Upper lobe of left lung (tissue), 6 donors: Measurements from ENCODE around the gene SEMA5A. TPM values are rescaled to one million over a fixed set of nuclear protein-coding genes. Genes with fewer than 3 reads are reported as not detected.

Experiments used
- ATAC-seq, 2 donors: fragments of 200-7000 bp; cut with Tn5 transposase; one replicate each; pipeline ENCODE4 v1.9.1; 2022; ENCODE audit warnings: mild to moderate bottlenecking in 2 of 2, moderate library complexity in 2 of 2; ENCODE audit not compliant: low FRiP score in 2 of 2
- DNase-seq, 2 donors: peaks; one replicate each; pipeline ENCODE4 v3.0.0-alpha.2; 2019 to 2020
- H3K27ac ChIP-seq, 4 donors: fragments of 200-600 bp; sonication (generic); one replicate each; pipeline ENCODE4 v1.5.1; 2016 to 2019
- H3K27me3 ChIP-seq, 4 donors: fragments of 200-600 bp; sonication (generic); one replicate each; pipeline ENCODE4 v1.5.1; 2017 to 2019
- H3K36me3 ChIP-seq, 4 donors: fragments of 200-600 bp; sonication (generic); one replicate each; pipeline ENCODE4 v1.5.1; 2016 to 2019
- H3K4me1 ChIP-seq, 4 donors: fragments of 200-600 bp; sonication (generic); one replicate each; pipeline ENCODE4 v1.5.1; 2018 to 2019
- H3K4me3 ChIP-seq, 4 donors: fragments of 200-600 bp; sonication (generic); one replicate each; pipeline ENCODE4 v1.5.1; 2017 to 2019; ENCODE audit warnings: mild to moderate bottlenecking in 2 of 4, moderate library complexity in 1 of 4
- H3K9me3 ChIP-seq, 4 donors: fragments of 200-600 bp; sonication (generic); one replicate each; pipeline ENCODE4 v1.5.1; 2018 to 2019
- EP300 ChIP-seq, 4 donors: sonication (generic); formaldehyde crosslinking; IDR thresholded peaks; one replicate each; pipeline ENCODE4 v1.5.1; 2017; ENCODE audit warnings: antibody characterized with exemption in 4 of 4, control low read depth in 2 of 4
- POLR2A ChIP-seq, 4 donors: fragments of 450-650 bp; IDR thresholded peaks; one replicate each; pipeline ENCODE4 v1.5.1; 2016 to 2017; ENCODE audit warnings: antibody characterized with exemption in 4 of 4, mild to moderate bottlenecking in 2 of 4
- POLR2AphosphoS5 ChIP-seq, 2 donors: sonication (generic); formaldehyde crosslinking; IDR thresholded peaks; one replicate each; pipeline ENCODE4 v1.5.1; 2017; ENCODE audit warnings: antibody characterized with exemption in 2 of 2
- WGBS, 2 donors: methylation state at CpG; one replicate each; pipeline ENCODE4 v1.1.5; 2017 to 2018; 5-methylcytosine and 5-hydroxymethylcytosine counted together
- total RNA-seq, 6 donors: library from RNA; depleted of rRNA in 4 of 6; stranded (reverse); fragments of >200 nt in 4 of 6; gene quantifications; one replicate each; pipeline versions ENCODE4 v1.1.0 to v1.2.1, GENCODE V29; 2016 to 2021
- TF ChIP-seq, protein P1 (sequence below), 6 experiments: fragments of 450-650 bp in 4 of 6; fragments of 200-600 bp in 2 of 6; sonication (generic) in 2 of 6; IDR thresholded peaks; one replicate each; pipeline ENCODE4 v1.5.1; 2016 to 2019; ENCODE audit warnings: antibody characterized with exemption in 6 of 6
- donor health status: DM: no; HTN: no; CAD: no; lungs with moderate emphysema.
- donor health status: DM: no; HTN: yes; CAD: no; lungs with severe emphysema.

SEMA5A gene
- total RNA-seq, 6 donors from 2014 or later, result 5.2 to 40.5 (median 27.5) TPM

DNA sequence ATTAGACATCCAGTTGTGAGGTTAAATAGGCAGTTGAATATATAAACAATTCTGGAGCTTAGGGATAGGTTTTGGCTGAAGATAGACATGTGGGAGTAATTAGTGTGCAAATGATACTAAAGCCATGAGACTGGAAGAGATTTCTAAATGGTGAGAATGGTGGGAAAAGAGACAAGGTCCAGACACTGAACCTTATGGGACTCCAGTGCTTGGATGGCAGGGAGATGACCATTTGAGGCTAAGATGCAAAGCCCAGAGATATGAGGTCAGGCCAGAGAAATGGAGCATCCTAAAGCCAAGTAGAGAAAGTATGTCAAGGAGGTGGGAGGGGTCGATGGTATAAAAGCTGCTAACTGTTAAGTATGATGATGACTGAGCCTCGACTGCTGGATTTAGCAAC, 115.6 kb downstream of the SEMA5A start:
- Histone ChIP-seq H3K9me3 (no peaks in the 10 kb centered on the region), H3K4me3 (no peak overlapping the region), H3K27ac (no peak overlapping the region), H3K27me3 (no peaks in the 10 kb centered on the region), H3K36me3 (no peaks in the 10 kb centered on the region), H3K4me1 (no peaks in the 10 kb centered on the region)
- WGBS, 2 donors, result 70 to 85% methylated on average over 2 of the region's 2 CpGs
- no peak for TF ChIP-seq POLR2AphosphoS5 (IDR thresholded peaks at IDR 0.05)
- no peak for TF ChIP-seq EP300 (IDR thresholded peaks at IDR 0.05)
- TF ChIP-seq POLR2A (IDR thresholded peaks at IDR 0.05), result no peak
- TF ChIP-seq, protein P1, sequence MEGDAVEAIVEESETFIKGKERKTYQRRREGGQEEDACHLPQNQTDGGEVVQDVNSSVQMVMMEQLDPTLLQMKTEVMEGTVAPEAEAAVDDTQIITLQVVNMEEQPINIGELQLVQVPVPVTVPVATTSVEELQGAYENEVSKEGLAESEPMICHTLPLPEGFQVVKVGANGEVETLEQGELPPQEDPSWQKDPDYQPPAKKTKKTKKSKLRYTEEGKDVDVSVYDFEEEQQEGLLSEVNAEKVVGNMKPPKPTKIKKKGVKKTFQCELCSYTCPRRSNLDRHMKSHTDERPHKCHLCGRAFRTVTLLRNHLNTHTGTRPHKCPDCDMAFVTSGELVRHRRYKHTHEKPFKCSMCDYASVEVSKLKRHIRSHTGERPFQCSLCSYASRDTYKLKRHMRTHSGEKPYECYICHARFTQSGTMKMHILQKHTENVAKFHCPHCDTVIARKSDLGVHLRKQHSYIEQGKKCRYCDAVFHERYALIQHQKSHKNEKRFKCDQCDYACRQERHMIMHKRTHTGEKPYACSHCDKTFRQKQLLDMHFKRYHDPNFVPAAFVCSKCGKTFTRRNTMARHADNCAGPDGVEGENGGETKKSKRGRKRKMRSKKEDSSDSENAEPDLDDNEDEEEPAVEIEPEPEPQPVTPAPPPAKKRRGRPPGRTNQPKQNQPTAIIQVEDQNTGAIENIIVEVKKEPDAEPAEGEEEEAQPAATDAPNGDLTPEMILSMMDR (IDR thresholded peaks at IDR 0.05), result no peak
- DNase-seq, result no peak
- ATAC-seq, result no peak

DNA sequence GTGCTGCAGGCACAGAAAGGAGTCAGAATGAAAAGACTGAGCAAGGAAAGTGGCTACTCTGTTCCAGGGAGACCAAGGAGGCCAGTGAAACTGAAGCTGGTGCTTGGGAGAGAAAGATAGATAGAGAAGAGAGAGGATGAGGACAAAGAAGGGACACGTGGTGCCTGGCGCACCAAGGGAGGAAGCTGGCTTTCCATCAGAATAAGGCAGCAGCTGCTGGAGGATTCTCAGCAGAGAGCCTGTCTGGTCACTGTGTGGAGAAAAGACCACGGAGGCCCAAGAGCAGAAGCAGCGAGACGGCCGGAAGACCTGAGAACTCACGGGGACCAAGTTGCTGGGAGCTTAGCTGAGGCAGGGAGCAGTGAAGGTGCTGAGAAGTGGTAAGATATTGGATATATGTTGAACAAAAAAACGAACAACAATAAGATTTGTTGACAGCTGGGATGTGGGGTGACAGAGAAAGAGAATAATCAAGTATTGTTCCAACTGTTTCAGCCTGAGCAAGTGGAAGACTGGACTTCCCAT, 116.1 kb downstream of the SEMA5A start:
- WGBS, 2 donors, result 88 to 89% methylated on average over 8 of the region's 8 CpGs
- H3K36me3 ChIP-seq, result no peaks in the 10 kb centered on the region
- H3K9me3 ChIP-seq, result no peaks in the 10 kb centered on the region
- H3K27me3 ChIP-seq, result no peaks in the 10 kb centered on the region
- TF ChIP-seq, protein P1 (IDR thresholded peaks at IDR 0.05), result no peak
- no peak for TF ChIP-seq POLR2AphosphoS5 (IDR thresholded peaks at IDR 0.05)
- no peak for TF ChIP-seq POLR2A (IDR thresholded peaks at IDR 0.05)
- no peak for TF ChIP-seq EP300 (IDR thresholded peaks at IDR 0.05)
- H3K4me3 ChIP-seq, result no peak overlapping the region
- H3K27ac ChIP-seq, result no peak overlapping the region
- no peaks in the 10 kb centered on the region for H3K4me1 ChIP-seq
- DNase-seq, result no peak
- ATAC-seq, result no peak

DNA sequence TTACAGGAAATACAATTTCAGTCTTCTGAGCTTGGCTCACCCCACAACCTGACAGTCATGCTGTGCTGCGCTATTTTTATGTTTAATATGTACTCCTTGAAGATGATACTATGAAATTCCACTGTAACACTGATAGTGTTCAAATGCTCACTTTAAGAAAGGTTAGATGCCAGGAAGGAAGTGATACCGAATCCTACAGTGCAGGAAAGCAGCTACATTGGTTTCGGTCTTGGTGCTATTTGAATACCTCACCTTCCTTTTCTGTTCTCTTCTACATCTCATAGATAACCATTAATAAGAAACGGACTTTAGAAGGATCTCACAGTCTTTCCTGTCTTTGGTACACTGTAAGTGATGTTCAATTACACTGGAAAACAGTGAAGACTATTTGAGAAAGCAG, 117.6 kb downstream of the SEMA5A start:
- Histone ChIP-seq H3K27me3 (no peaks in the 10 kb centered on the region), H3K4me1 (no peaks in the 10 kb centered on the region), H3K36me3 (no peaks in the 10 kb centered on the region), H3K27ac (no peak overlapping the region), H3K9me3 (no peaks in the 10 kb centered on the region), H3K4me3 (no peak overlapping the region)
- 75 to 77% methylated on average over 4 of the region's 4 CpGs for WGBS, 2 donors
- ATAC-seq, result no peak
- TF ChIP-seq EP300 (IDR thresholded peaks at IDR 0.05) (no peak), POLR2AphosphoS5 (IDR thresholded peaks at IDR 0.05) (no peak), POLR2A (IDR thresholded peaks at IDR 0.05) (no peak)
- TF ChIP-seq, protein P1 (IDR thresholded peaks at IDR 0.05), result no peak
- DNase-seq, result no peak

DNA sequence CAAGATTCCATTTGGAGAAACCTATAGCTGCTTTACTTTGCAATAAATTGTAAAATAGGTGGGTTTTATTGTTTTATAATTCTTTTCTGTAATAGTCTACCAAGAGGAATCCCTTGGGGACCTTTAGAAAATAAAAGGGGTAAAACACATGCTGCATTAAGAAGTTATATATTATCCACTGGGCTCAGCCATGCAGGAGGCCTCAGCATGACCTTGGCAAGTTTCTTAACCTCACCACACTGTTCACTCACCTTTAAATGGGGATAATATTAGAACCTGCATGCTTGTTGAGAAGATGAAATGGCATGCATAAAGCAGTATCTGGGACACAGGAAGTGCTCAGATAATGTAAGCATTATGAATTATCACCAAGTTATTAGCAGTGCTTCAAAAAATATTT, 120.2 kb downstream of the SEMA5A start:
- DNase-seq (no peak), ATAC-seq (no peak)
- no peaks in the 10 kb centered on the region for H3K27me3 ChIP-seq
- no peak overlapping the region for H3K4me3 ChIP-seq
- H3K36me3 ChIP-seq, result no peaks in the 10 kb centered on the region
- no peaks in the 10 kb centered on the region for H3K9me3 ChIP-seq
- no peak overlapping the region for H3K27ac ChIP-seq
- TF ChIP-seq POLR2A (IDR thresholded peaks at IDR 0.05) (no peak), EP300 (IDR thresholded peaks at IDR 0.05) (no peak), POLR2AphosphoS5 (IDR thresholded peaks at IDR 0.05) (no peak)
- TF ChIP-seq, protein P1 (IDR thresholded peaks at IDR 0.05), result no peak
- H3K4me1 ChIP-seq, result peaks cover 0 to 5% (median 2%) of the 10 kb centered on the region in 4 donors

DNA sequence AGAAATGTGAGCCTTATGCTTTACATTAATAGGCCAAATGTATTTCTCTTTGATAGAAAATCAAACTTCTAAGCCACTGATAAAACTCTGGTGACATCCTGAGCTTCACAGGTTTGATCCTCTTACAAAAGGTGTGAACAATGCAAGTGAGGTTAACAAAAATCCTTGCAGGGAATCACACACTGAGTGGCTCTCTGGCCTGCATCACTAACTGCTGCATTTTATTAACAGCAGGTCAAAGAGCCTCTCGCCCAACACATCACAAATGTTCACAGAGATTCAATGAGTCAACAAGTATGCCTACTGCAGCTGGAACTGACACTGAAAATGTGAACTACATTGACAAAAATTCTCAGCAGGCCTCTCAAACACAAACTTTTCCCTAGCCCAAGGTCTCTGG, 122.3 kb downstream of the SEMA5A start:
- H3K4me1 ChIP-seq, result peaks cover 0 to 5% (median 2%) of the 10 kb centered on the region in 4 donors
- H3K27me3 ChIP-seq, result no peaks in the 10 kb centered on the region
- WGBS, 2 donors, result 70 to 73% methylated on average over 1 of the region's 1 CpG
- no peaks in the 10 kb centered on the region for H3K9me3 ChIP-seq
- H3K4me3 ChIP-seq, result no peak overlapping the region
- TF ChIP-seq POLR2A (IDR thresholded peaks at IDR 0.05) (no peak), EP300 (IDR thresholded peaks at IDR 0.05) (no peak), POLR2AphosphoS5 (IDR thresholded peaks at IDR 0.05) (no peak)
- TF ChIP-seq, protein P1 (IDR thresholded peaks at IDR 0.05), result no peak
- H3K27ac ChIP-seq, result no peak overlapping the region
- DNase-seq (no peak), ATAC-seq (no peak)
- H3K36me3 ChIP-seq, result no peaks in the 10 kb centered on the region
